ENCODE measurements around the gene KCND1.

Gene KCND1

DNA sequence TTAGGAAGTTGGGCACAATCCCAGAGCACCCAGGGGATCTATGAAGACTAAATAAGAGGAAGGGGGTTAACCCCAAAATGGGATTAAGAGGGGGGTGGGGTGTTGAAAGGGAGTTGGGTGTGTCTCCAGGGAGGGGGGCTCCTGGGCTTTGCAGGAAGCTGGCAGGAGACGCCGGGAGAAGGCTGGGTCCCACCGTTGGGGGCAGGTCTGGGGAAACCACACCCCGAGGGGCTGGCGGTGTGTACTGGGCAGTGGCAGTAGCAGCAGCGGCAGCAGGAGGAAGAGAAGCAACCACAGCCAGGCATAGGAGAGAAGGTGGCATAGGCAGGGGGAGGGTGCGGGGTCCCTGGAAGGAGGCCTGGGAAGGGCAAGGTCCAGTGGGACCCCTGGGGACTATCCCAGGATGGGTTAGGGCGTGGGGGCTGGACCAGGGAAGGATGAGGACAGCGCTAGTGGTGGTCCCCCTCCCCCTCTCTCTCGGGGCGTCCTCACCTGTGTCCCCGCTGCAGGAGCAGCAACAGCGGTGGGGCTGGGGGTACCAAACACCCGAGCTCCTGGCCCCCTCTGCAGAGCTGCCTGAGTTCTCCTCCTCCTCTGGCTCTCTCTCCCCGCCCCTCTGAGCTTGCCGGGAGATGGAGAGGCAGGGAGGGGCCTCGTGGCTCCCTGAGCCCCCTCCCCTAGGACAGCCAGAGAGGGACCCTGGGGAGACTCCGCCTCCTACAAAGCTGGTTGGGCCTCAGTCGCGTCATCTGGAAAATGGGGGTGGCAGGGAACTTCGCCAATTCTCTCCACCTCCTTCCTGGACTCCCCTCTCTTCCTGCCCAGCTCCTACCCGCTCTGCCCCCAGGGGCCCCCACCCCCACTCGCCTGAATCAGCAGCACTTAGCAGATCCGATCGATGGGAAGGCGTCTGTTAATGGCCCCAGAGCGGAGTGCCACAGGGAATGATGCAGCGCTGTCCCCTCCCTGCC lies at the start of gene KCND1:
TSS of gene KCND1 (minus strand) at position 596 of the 971 bp plus-strand sequence. CDS start 1,573 bp downstream, outside the sequence.
- no peak within 1 kb of the TSS for H3K4me3 ChIP-seq (ENCODE audit: low read length)
- TF ChIP-seq ZNF274 (IDR thresholded peaks at IDR 0.05; ENCODE audit: low read depth, low read length) = no peak

DNA sequence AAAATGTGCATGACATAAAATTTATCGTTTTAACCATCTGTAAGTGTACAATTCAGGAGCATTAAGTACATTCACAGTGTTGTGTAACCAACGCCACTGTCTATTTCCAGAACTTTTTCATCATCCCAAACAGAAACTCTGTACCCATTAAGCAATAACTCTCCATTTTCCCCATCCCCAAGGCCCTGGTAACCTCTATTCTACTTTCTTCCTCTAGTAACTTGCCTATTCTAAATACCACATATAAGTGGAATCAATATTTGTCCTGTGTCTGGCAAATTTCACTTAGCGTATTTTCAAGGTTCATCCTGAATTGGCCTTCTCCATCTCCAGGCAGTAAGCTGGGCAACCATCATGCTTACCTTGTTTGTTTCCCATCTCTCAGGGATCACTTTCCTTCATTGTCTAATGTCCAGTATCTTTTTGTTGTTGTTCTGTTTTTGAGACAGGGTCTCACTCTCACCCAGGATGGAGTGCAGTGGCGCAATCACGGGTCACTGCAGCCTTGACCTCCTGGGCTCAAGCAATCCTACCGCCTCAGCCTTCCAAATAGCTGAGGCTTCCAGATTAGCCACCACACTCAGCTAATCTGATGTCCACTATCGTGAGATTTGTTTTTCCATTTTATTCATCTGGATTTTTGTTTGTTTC lies 48.1 kb upstream of the KCND1 start:
- H3K4me3 ChIP-seq (ENCODE audit: low read length) = no peak overlapping the region
- TF ChIP-seq ZNF274 (IDR thresholded peaks at IDR 0.05; ENCODE audit: low read depth, low read length) = no peak

DNA sequence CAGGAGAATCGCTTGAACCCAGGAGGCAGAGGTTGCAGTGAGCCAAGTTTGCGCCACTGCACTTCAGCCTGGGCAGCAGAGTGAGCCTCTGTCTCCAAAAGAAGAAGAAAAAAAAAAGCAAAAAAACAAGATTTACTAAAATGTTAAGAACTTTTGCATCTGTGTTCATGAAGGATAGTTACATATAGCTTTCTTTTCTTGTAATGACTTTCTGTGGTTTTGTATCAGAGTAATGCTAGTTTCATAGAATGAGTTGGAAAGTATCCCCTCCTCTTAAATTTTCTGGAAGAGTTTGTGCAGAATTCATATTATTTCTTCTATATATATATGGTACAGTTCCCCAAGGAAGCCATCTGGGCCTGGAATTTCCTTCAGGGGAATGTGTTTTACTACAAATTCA lies 47.4 kb upstream of the KCND1 start:
- no peak overlapping the region for H3K4me3 ChIP-seq (ENCODE audit: low read length)
- TF ChIP-seq ZNF274 (IDR thresholded peaks at IDR 0.05; ENCODE audit: low read depth, low read length) = no peak

DNA sequence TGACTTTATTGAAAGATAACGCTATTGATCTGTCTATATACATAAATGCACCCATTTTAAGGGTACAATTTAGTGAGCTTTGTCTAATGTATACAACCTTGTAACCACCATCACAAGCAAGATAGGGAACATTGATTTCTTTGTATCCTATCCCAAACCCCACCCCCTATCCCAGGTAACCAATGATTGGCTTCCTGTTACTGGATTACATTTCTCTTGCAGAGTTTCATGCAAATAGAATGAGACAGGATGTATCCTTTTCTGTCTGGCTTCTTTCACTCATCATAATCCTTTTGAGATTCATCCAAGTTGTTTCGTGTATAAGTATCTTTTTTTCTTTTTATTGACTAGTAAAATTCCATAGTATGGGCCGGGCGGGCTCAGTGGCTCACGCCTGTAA lies 32.1 kb upstream of the KCND1 start:
- H3K4me3 ChIP-seq (ENCODE audit: low read length) = no peak overlapping the region
- no peak for TF ChIP-seq ZNF274 (IDR thresholded peaks at IDR 0.05; ENCODE audit: low read depth, low read length)

DNA sequence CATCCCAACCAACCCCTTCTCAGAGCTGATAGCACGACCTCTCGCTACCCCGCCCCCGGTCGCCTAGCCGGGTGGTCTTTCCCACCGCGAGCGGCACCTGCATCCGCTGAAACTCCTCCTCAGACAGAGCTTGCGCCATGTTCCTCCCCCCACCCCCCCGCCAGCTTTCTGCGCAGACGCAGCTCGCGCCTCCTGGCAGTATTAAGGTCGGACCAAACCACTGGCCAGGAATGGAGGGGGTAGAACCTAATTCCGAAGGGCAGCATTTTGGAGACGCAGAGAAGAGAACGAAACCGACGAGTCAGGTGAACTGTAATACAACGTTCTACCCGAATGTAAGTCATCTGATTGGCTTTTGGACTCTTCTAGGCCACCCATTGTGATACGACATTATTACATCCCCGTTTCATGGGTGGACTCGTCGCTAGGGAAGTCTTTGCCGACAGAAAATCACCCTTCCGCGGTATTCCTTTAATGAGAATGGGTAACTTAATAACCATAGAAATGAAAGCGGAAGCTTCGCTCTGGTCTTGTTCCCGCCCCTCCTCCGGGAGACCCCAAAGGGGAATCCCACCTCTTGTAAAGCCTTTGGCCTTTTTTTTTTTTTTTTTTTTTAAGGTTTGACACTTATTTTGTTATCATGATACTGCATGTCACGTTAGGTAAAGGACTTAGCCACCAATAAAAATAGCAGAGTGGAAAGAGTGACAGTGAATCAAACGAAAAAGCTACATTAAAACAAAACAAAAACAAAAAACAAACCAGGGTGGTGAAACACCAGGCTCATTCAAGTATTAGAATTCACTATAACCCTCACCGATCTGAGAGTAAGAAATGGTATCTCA lies 30.7 kb upstream of the KCND1 start, which contains the start of gene GRIPAP1:
TSS of gene GRIPAP1 (minus strand) at position 174 of the 845 bp plus-strand sequence. CDS start at position 139, 35 bp downstream.
- H3K4me3 ChIP-seq (ENCODE audit: low read length) = peak within 1 kb of the TSS; percentile 82
- TF ChIP-seq ZNF274 (IDR thresholded peaks at IDR 0.05; ENCODE audit: low read depth, low read length) = no peak

DNA sequence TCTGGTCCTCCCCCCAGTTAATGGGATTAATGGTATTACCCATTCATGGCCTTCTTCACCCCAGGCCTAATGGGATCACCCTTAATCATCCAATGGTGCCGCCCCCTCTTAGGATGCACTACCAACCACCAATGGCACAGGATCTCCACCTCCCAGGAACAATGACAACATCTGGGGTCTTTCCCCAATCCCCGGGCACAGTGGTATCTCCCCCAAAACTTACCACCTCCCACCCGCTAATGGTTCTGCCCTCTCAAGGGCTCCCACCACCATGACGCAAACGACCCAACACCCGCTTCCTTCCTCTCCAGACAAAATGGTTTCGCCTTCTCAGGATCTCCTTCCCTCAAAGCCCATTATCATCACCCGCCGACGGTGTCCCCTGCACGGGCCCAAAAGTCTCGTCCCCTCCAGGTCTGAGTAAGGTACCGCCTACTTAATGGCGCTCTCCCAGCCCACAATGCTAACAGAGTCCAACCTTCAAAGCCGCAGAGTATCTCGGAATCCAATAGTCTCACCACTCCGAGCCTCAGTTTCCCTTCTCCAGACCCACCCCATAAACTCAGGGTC lies 30.0 kb upstream of the KCND1 start:
- peak overlapping the region; percentile 82 for H3K4me3 ChIP-seq (ENCODE audit: low read length)
- no peak for TF ChIP-seq ZNF274 (IDR thresholded peaks at IDR 0.05; ENCODE audit: low read depth, low read length)

DNA sequence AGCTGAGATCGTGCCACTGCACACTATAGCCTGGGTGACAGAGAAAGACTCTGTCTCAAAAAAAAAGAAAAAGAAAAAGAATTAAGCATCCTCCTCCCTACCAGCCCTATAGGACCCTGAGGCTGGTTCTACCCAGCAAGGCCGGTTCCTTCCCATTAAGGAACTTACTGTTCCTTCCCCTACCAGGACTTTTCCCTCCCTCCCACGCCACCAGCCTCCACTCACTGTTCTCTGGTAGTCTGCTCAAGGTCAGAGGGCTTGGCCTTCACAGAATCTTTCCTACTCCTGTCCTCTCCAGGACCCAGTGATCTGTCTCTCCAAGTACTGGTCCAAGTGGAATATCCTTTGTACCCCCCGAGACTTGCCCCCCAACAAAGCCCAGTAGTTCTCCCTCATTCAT lies 29.0 kb upstream of the KCND1 start:
- no peak for TF ChIP-seq ZNF274 (IDR thresholded peaks at IDR 0.05; ENCODE audit: low read depth, low read length)
- no peak overlapping the region; the same call in 1 of the 2 replicates for H3K4me3 ChIP-seq (ENCODE audit: low read length)

DNA sequence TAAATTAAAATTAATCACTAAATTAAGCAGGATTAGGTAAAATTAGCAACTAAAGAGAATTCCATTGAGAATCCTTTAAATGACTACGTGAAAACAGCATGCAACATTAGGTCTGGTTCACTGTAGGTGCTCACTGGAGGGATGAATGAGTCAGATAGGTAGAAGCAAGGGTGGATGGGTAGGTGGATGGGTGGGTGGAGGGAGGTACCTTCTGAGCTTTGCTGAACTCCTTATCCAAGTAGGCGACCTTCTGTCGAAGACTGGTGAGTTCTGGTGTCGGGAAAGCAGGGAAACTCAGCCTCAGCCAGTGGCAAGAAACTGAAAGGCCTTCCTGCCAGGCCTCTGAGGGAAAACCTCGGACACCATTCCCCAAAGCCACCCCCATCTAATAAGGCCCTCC lies 27.4 kb upstream of the KCND1 start:
- TF ChIP-seq ZNF274 (IDR thresholded peaks at IDR 0.05; ENCODE audit: low read depth, low read length) = no peak
- no peak overlapping the region for H3K4me3 ChIP-seq (ENCODE audit: low read length)

DNA sequence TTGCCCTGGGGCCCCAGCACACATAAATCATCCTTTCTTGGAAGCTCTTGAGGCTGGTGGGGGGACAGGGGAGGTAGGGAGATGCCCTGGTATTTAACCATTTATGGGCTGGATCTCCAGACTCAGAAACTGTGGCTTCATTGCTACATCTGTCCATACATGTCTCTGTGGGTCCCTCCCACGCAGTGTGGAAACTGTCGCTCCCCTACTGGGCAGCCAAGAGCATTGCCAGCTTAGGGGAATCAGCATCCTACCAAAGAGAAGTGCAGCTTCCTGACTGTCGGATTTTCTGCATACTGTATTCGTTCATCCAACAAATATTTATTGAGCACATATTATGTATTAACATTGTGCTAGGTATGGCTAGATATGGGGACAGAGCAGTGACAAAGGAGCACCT lies 26.7 kb upstream of the KCND1 start:
- H3K4me3 ChIP-seq (ENCODE audit: low read length) = no peak overlapping the region
- no peak for TF ChIP-seq ZNF274 (IDR thresholded peaks at IDR 0.05; ENCODE audit: low read depth, low read length)

DNA sequence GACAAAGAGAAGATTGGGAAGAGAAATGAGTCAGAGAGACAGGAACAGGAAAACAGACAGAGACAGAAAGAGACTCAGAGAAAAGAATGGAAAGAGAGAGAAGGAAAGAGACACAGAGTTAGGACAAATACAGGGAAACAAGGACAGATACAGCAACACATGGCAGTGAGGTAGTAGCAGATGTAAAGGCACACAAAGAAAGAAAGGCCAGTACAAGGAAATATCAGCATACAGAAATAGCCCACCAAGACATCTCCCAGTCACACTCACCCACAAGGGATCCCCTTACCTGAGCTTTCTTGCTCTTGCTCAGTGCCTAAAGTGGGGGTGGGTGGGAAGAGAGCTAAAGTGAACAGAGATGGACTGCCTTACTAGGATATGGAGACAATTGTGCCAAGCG lies 26.2 kb upstream of the KCND1 start:
- H3K4me3 ChIP-seq (ENCODE audit: low read length) = no peak overlapping the region
- TF ChIP-seq ZNF274 (IDR thresholded peaks at IDR 0.05; ENCODE audit: low read depth, low read length) = no peak

DNA sequence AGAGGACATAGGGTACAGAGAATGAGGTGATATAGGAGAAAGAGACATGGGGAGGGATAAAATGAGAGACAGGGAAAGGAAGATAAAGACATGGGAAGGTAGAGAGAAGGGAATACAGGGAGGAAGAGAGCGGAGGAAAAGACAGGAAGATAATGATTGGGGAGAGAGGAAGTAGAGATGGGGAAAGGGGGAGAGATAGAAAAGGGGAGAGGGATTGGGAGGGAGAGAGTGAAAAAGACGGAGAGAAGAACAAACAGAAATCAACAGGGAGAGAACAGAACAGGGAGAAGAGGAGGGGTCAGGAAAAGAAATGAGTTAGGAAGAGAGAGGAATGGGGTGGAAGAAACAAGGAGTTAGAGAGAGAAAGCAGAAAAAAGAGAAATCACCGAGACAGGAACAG lies 25.8 kb upstream of the KCND1 start:
- TF ChIP-seq ZNF274 (IDR thresholded peaks at IDR 0.05; ENCODE audit: low read depth, low read length) = no peak
- no peak overlapping the region for H3K4me3 ChIP-seq (ENCODE audit: low read length)

DNA sequence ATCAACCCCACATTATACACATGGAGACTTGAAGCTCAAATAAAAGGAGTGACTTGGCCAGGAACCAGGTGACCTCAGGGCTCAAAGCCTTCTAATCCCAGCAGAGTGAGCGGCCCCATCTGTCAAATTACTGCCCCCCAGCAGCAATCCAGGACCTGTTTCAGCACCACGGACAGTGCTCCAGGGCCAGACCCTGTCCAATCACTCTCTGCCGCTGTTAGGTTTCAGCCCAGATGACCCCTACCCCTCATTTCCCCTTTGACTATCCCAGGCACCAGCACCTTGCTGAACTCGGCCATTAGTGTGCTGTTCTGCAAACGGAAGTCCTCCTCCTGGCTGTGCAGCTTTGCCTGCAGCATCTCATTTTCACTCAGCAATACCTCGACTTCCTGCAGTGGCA lies 25.3 kb upstream of the KCND1 start:
- TF ChIP-seq ZNF274 (IDR thresholded peaks at IDR 0.05; ENCODE audit: low read depth, low read length) = no peak
- no peak overlapping the region for H3K4me3 ChIP-seq (ENCODE audit: low read length)

DNA sequence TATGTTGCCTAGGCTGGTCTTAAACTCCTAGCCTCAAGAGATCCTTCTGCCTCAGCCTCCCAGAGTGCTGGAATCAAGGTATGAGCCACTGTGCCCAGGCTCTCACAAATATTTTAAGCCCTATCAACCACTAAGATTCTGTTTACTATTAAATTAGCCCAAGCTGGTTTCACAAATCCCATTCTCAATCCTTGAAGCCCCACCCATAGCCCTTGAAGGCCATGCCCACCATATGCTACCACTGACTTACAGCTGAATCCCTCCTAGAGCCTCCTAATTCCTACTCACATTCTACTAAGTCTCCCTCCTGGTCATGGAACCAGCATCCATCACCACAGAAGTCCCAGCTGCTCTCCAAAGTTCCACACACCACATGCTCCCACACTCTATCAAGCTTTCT lies 20.7 kb upstream of the KCND1 start:
- no peak for TF ChIP-seq ZNF274 (IDR thresholded peaks at IDR 0.05; ENCODE audit: low read depth, low read length)
- no peak overlapping the region for H3K4me3 ChIP-seq (ENCODE audit: low read length)

DNA sequence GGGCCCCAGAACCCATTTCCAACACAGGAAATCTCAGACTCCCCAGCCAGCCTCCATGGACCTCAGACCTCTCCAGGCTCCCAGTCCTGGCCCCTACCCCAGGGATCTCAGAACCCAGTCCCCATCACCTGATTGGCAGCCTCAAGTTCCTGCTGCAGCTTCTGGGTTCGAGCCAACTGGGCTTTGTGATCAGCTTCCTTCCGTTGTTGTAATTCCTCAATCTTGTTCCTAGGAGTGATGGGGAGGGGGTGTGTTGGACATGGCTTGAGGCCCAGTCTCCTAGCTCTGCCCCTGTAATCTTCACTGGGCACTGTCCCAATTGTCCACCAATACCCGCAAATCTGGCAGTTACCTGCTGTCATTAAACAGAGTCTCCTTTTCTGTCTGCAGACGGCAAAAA lies 17.8 kb upstream of the KCND1 start:
- no peak overlapping the region for H3K4me3 ChIP-seq (ENCODE audit: low read length)
- TF ChIP-seq ZNF274 (IDR thresholded peaks at IDR 0.05; ENCODE audit: low read depth, low read length) = no peak
